A549 (cell line): ENCODE data around the gene RIMBP2. TPM values are rescaled to one million over a fixed set of nuclear protein-coding genes. Genes with fewer than 3 reads are reported as not detected.
A peak's percentile ranks its signal among the peaks of the same experiment; 100 is the strongest.

Source experiments
- ATAC-seq, 2 experiments: fragments of 200-7000 bp in 1 of 2; fragments of >200 bp in 1 of 2; cut with Nextera tagmentation in 1 of 2; cut with Tn5 transposase in 1 of 2; 3 replicates each; pipeline versions ENCODE4 v1.8.0 to v1.9.1; 2018 to 2020; ENCODE audit warnings: mild to moderate bottlenecking in 1 of 2, moderate library complexity in 1 of 2
- CTCF ChIA-PET: fragments of 300-600 bp; sonication (Branson Sonifier 250); formaldehyde crosslinking; extraction: SDS; loops from one replicate; lab custom pipeline; 2021; ENCODE audit warnings: antibody characterized with exemption, inconsistent platforms; lab: Yijun Ruan, JAX
- POLR2A ChIA-PET: fragments of 350-600 bp; formaldehyde crosslinking; extraction: SDS; loops from one replicate; lab custom pipeline; 2021; ENCODE audit warnings: antibody characterized with exemption, inconsistent platforms; lab: Yijun Ruan, JAX
- DNase-seq, 2 experiments: peaks; one replicate each; pipeline versions ENCODE4 v3.0.0 to v3.0.0-alpha.2; 2011 to 2016; ENCODE audit warnings: low read depth in 1 of 2, low spot score in 1 of 2
- FAIRE-seq: peaks from 2 replicates; lab custom pipeline; 2011; peaks lifted over from hg19 to GRCh38; lab: Jason Lieb, UNC
- H3K27ac ChIP-seq, 2 experiments: fragments of >200 bp; sonication (Bioruptor Twin); formaldehyde crosslinking; 3 replicates each; pipeline ENCODE4 v1.5.1; 2016 to 2017
- H3K4me1 ChIP-seq: fragments of >200 bp; sonication (Bioruptor Twin); formaldehyde crosslinking; 3 replicates; pipeline ENCODE4 v1.6.1; 2016
- H3K4me2 ChIP-seq: fragments of >200 bp; sonication (Bioruptor Twin); formaldehyde crosslinking; 3 replicates; pipeline ENCODE4 v1.6.1; 2016
- H3K4me3 ChIP-seq: fragments of >200 bp; sonication (Bioruptor Twin); formaldehyde crosslinking; 3 replicates; pipeline ENCODE4 v1.5.1; 2016
- H3K9me3 ChIP-seq: fragments of >200 bp; sonication (Bioruptor Twin); formaldehyde crosslinking; 3 replicates; pipeline ENCODE4 v1.6.1; 2016
- ATOH8 ChIP-seq: fragments of 250-450 bp; sonication (Bioruptor Pico); IDR thresholded peaks from 2 replicates; pipeline ENCODE4 v1.5.0; 2020; ENCODE audit warnings: low read depth, mild to moderate bottlenecking, moderate library complexity
- BHLHE40 ChIP-seq: IDR thresholded peaks from 2 replicates; pipeline ENCODE4 v1.6.1; 2012; ENCODE audit warnings: low read depth, low read length, inconsistent platforms
- CBX2 ChIP-seq: fragments of 200-600 bp; sonication (generic); IDR thresholded peaks from 2 replicates; pipeline ENCODE4 v1.6.1; 2016; ENCODE audit warnings: low read depth, mild to moderate bottlenecking, borderline replicate concordance
- CEBPB ChIP-seq, 2 experiments: fragments of >200 bp in 1 of 2; sonication (Bioruptor Twin) in 1 of 2; formaldehyde crosslinking in 1 of 2; IDR thresholded peaks; 2 replicates each; pipeline ENCODE4 v1.6.1; 2012 to 2016
- CHD2 ChIP-seq: fragments of 150-350 bp; IDR thresholded peaks from 2 replicates; pipeline ENCODE4 v1.6.1; 2014; ENCODE audit warnings: low read length; ENCODE audit not compliant: partially characterized antibody
- ELK1 ChIP-seq: fragments of 150-350 bp; IDR thresholded peaks from 2 replicates; pipeline ENCODE4 v1.6.1; 2014; ENCODE audit warnings: low read depth, mild to moderate bottlenecking, low read length
- FOSB ChIP-seq: fragments of 250-450 bp; sonication (Bioruptor Pico); IDR thresholded peaks from 2 replicates; pipeline ENCODE4 v1.5.0; 2020; ENCODE audit warnings: mild to moderate bottlenecking, moderate library complexity
- HES2 ChIP-seq: fragments of >200 bp; sonication (Bioruptor Twin); formaldehyde crosslinking; IDR thresholded peaks from 2 replicates; pipeline ENCODE4 v1.6.1; 2016
- HEYL ChIP-seq: fragments of 250-450 bp; sonication (Bioruptor Pico); IDR thresholded peaks from 2 replicates; pipeline ENCODE4 v1.8.0; 2021; ENCODE audit warnings: mild to moderate bottlenecking, moderate library complexity
- HOXB13 ChIP-seq: fragments of 250-450 bp; sonication (Bioruptor Pico); IDR thresholded peaks from 2 replicates; pipeline ENCODE4 v1.5.0; 2020; ENCODE audit warnings: low read depth, mild to moderate bottlenecking, moderate library complexity
- HOXB5 ChIP-seq: fragments of 250-450 bp; sonication (Bioruptor Pico); IDR thresholded peaks from 2 replicates; pipeline ENCODE4 v1.5.0; 2020; ENCODE audit warnings: mild to moderate bottlenecking, moderate library complexity
- JUN ChIP-seq, 2 experiments: fragments of >200 bp; sonication (Bioruptor Twin); formaldehyde crosslinking; IDR thresholded peaks; 2 replicates in 1 of 2; 3 replicates in 1 of 2; pipeline ENCODE4 v1.6.1; 2016 to 2017
- KDM5A ChIP-seq: fragments of 200-600 bp; sonication (generic); IDR thresholded peaks from 2 replicates; pipeline ENCODE4 v1.6.1; 2016; ENCODE audit warnings: antibody characterized with exemption, mild to moderate bottlenecking
- MAFK ChIP-seq: fragments of 450-650 bp; IDR thresholded peaks from 2 replicates; pipeline ENCODE4 v1.6.1; 2014; ENCODE audit not compliant: partially characterized antibody
- MAZ ChIP-seq: fragments of 150-350 bp; IDR thresholded peaks from 2 replicates; pipeline ENCODE4 v1.6.1; 2014; ENCODE audit warnings: antibody characterized with exemption, low read depth, low read length, borderline replicate concordance
- MYC ChIP-seq: IDR thresholded peaks from 2 replicates; pipeline ENCODE4 v1.6.1; 2012; ENCODE audit warnings: mild to moderate bottlenecking, inconsistent platforms, low read length, improper control_type of control experiment, borderline replicate concordance
- NPAS2 ChIP-seq: fragments of 250-450 bp; sonication (Bioruptor Pico); IDR thresholded peaks from 2 replicates; pipeline ENCODE4 v1.8.0; 2022; ENCODE audit warnings: mild to moderate bottlenecking, moderate library complexity, borderline replicate concordance
- POLR2A ChIP-seq: IDR thresholded peaks from 2 replicates; pipeline ENCODE4 v1.6.1; 2012; ENCODE audit warnings: mild to moderate bottlenecking, low read length
- POLR2AphosphoS2 ChIP-seq: conservative IDR thresholded peaks from 2 replicates; pipeline ENCODE4 v1.6.1; 2012; ENCODE audit warnings: low read length, improper control_type of control experiment, inconsistent platforms
- RAD21 ChIP-seq, 2 experiments: fragments of >200 bp in 1 of 2; sonication (Bioruptor Twin) in 1 of 2; formaldehyde crosslinking in 1 of 2; IDR thresholded peaks in 1 of 2; conservative IDR thresholded peaks in 1 of 2; 2 replicates in 1 of 2; 3 replicates in 1 of 2; pipeline ENCODE4 v1.6.1; 2012 to 2018; ENCODE audit warnings: inconsistent platforms in 1 of 2
- RARB ChIP-seq: fragments of 250-450 bp; sonication (Bioruptor Pico); IDR thresholded peaks from 2 replicates; pipeline ENCODE4 v1.8.0; 2021; ENCODE audit warnings: mild to moderate bottlenecking, moderate library complexity
- RCOR1 ChIP-seq: fragments of 150-350 bp; IDR thresholded peaks from 2 replicates; pipeline ENCODE4 v1.6.1; 2014; ENCODE audit warnings: antibody characterized with exemption, low read length, low read depth
- RFX5 ChIP-seq: fragments of 450-650 bp; IDR thresholded peaks from 2 replicates; pipeline ENCODE4 v1.7.1; 2014; ENCODE audit warnings: antibody characterized with exemption, mild to moderate bottlenecking, moderate library complexity
- SREBF2 ChIP-seq: fragments of 450-650 bp; IDR thresholded peaks from 2 replicates; pipeline ENCODE4 v1.6.1; 2014; ENCODE audit warnings: mild to moderate bottlenecking, moderate library complexity
- TP53 ChIP-seq: fragments of 250-450 bp; sonication (Bioruptor Pico); IDR thresholded peaks from 2 replicates; pipeline ENCODE4 v1.5.0; 2021; ENCODE audit warnings: mild to moderate bottlenecking, moderate library complexity
- ZC3H11A ChIP-seq: fragments of 450-650 bp; IDR thresholded peaks from 2 replicates; pipeline ENCODE4 v1.6.1; 2014; ENCODE audit warnings: antibody characterized with exemption, mild to moderate bottlenecking
- ZNF302 ChIP-seq: fragments of 250-450 bp; sonication (Bioruptor Pico); IDR thresholded peaks from 2 replicates; pipeline ENCODE4 v1.9.0; 2021; ENCODE audit warnings: inconsistent platforms, mild to moderate bottlenecking, moderate library complexity
- ZSCAN20 ChIP-seq: fragments of 250-450 bp; sonication (Bioruptor Pico); IDR thresholded peaks from 2 replicates; pipeline ENCODE4 v1.8.0; 2022; ENCODE audit warnings: mild to moderate bottlenecking, moderate library complexity
- WGBS: methylation state at CpG from one replicate; pipeline ENCODE4 v1.1.6; 2017; ENCODE audit errors: missing lambda C conversion rate; 5-methylcytosine and 5-hydroxymethylcytosine counted together
- polyA plus RNA-seq, 4 experiments: library from polyadenylated mRNA; depleted of rRNA in 3 of 4; stranded (reverse); fragments of >200 nt; fragmentation: RNase III in 1 of 4; extraction: RNeasy Plus Mini Kit Qiagen cat#74134 plus additional on column Dnase treatment in 1 of 4; gene quantifications; 2 replicates in 3 of 4; 3 replicates in 1 of 4; pipeline ENCODE4 v1.2.3, GENCODE V29; 2011 to 2017

RIMBP2 gene
- polyA plus RNA-seq, 2 of the 4 experiments (the other 2 are of a cell fraction), result not detected

- ATAC-seq (peak; percentile 22 to 33; a peak in 1 of 6 replicates), FAIRE-seq (no peak), DNase-seq (no peak)
- Histone ChIP-seq H3K4me2 (no peak overlapping the region), H3K4me3 (no peak overlapping the region), H3K4me1 (no peaks in the 10 kb centered on the region), H3K9me3 (no peaks in the 10 kb centered on the region), H3K27ac (no peak overlapping the region)
- ChIA-PET CTCF (no interaction called here), POLR2A (no interaction called here)
- TF ChIP-seq RCOR1 (no peak), RARB (CRISPR knock-in tag) (no peak), ELK1 (no peak), MYC (no peak), CBX2 (no peak), JUN (IDR thresholded peaks at IDR 0.05) (no peak), KDM5A (no peak)
- 23% methylated on average over 11 of the region's 11 CpGs for WGBS
These were observed 231.9 kb downstream of the RIMBP2 start for GRCh38 chr12:130484221-130484620.

- Histone ChIP-seq H3K4me2 (no peak overlapping the region), H3K4me1 (no peaks in the 10 kb centered on the region), H3K27ac (no peak overlapping the region), H3K9me3 (no peaks in the 10 kb centered on the region), H3K4me3 (no peak overlapping the region)
- FAIRE-seq, result no peak
- no peak for ATAC-seq
- WGBS, result 62% methylated on average over 9 of the region's 26 CpGs
- no peak for TF ChIP-seq TP53 (CRISPR knock-in tag)
- TF ChIP-seq CEBPB (IDR thresholded peaks at IDR 0.05), result no peak
- TF ChIP-seq HEYL, result no peak
- no peak for TF ChIP-seq FOSB (CRISPR knock-in tag)
- no peak for TF ChIP-seq MAZ
- no peak for TF ChIP-seq HOXB13 (CRISPR knock-in tag)
- no peak for TF ChIP-seq ATOH8 (CRISPR knock-in tag)
- TF ChIP-seq MAFK, result no peak
- no peak for TF ChIP-seq ZC3H11A
- no peak for TF ChIP-seq POLR2AphosphoS2
- no peak for TF ChIP-seq RFX5
- no peak for TF ChIP-seq CHD2
- no peak for TF ChIP-seq JUN (IDR thresholded peaks at IDR 0.05)
- TF ChIP-seq HOXB5 (CRISPR knock-in tag), result no peak
- no peak for TF ChIP-seq NPAS2 (CRISPR knock-in tag)
- no peak for TF ChIP-seq POLR2A
- TF ChIP-seq RAD21 (conservative IDR thresholded peaks at IDR 0.05 in 1 of 2, IDR thresholded peaks at IDR 0.05 in 1 of 2), result no peak
- POLR2A ChIA-PET, result no interaction called here
- no peak for DNase-seq
- CTCF ChIA-PET, result no interaction called here
These were observed 232.4 kb downstream of the RIMBP2 start for GRCh38 chr12:130483616-130484180.

- POLR2A ChIA-PET, result no interaction called here
These were observed 233.7 kb downstream of the RIMBP2 start for GRCh38 chr12:130482448-130482847.

More at GRCh38 chr12:130482448-130482847, 233.7 kb downstream of the RIMBP2 start:
- H3K4me1 ChIP-seq, result no peaks in the 10 kb centered on the region
- H3K4me2 ChIP-seq, result no peak overlapping the region
- no peak overlapping the region for H3K27ac ChIP-seq
- H3K9me3 ChIP-seq, result no peaks in the 10 kb centered on the region
- CTCF ChIA-PET, result no interaction called here
- FAIRE-seq (no peak), ATAC-seq (peak; percentile 27 to 39; a peak in 3 of 6 replicates)
- H3K4me3 ChIP-seq, result no peak overlapping the region
- 0% methylated on average over 3 of the region's 3 CpGs for WGBS
- TF ChIP-seq RCOR1, result no peak
- TF ChIP-seq MYC, result no peak
- TF ChIP-seq KDM5A, result no peak
- no peak for TF ChIP-seq ZSCAN20 (CRISPR knock-in tag)
- no peak for TF ChIP-seq HOXB13 (CRISPR knock-in tag)
- no peak for TF ChIP-seq BHLHE40
- no peak for TF ChIP-seq ZNF302
- no peak for TF ChIP-seq HES2
- no peak for TF ChIP-seq SREBF2
- no peak for TF ChIP-seq RFX5
- TF ChIP-seq, all 56 proteins: peak for 0
- peak in 1 of 2 experiments; percentile 14 for DNase-seq
